Hematopoietic multipotent progenitor cell treated with erythropoietin and hydrocortisone succinate and interleukin-3 and kit ligand, for 8 days (in vitro differentiated cells): ENCODE measurements around the gene ATRNL1.

Experiments
- DNase-seq: peaks from one replicate; pipeline ENCODE4 v3.0.0-alpha.2; 2015

The ATRNL1 gene

DNA sequence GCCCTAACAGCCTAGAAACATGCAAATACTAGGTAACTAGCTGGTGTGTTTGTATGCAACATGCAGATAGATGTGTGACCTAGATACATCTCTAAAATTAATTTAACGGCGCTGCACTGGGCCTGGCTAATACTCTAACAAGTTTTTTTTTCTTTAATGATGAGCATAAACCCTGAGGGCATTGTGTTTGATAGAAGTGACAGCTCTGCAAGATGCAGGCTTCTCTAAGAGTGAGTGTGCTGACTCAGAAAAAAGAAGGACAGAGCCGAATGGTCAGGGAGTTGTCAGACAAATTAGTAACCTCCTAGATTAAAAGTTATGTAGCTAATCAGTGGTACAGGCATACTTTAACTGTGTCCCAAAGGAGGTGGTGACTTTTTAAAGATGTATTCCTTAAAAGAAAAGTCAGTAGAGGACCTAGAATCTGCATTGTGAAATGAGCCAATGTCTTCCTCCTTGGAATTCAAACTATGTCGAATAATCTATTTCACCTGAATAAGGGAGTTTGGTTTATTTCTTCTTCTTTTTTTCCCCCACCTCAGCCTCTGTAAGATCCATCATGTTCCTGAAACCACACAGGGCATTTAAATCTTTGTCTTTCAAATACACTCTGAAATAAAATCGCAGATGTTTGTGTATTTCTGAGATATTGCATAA is 864.7 kb downstream of the ATRNL1 start:
- no peak for DNase-seq

DNA sequence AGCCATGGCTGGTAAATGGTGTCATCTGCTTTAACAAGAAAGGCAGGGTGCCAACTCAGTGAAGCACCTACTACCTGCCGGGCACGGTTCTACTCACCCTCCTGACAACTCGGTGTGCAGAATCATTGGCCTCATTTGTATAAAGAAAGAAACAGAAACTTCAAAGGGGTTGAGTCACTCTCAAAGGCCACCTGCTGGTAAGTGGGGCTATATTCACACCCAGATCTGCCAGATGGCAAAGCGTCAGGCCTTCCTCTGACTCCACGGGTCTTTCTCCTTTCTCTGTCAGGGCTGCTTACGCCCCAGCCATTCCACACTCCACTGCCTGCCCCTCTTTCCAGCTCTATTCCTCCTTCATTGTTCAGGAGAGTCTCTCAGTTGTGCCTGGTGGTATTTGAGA is 870.7 kb downstream of the ATRNL1 start:
- no peak for DNase-seq

DNA sequence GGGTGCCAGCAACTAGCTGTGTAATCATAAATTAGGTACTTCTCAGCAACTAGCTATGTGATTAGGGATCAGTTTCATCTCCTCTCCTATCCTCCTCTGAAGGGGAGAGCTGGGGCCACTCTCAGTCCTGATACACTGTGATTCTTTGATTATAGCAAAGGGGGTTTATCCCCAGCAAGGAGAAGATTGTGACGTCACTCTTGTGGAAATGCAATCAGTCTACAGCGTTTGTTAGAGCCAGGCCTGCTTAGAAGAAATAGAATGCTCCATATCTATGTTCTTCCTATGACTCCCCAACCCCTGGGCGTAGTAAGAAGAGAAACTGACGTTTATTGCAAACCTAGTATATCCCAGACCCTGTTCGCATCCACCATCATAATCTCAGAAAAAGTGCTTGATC is 871.7 kb downstream of the ATRNL1 start:
- no peak for DNase-seq

DNA sequence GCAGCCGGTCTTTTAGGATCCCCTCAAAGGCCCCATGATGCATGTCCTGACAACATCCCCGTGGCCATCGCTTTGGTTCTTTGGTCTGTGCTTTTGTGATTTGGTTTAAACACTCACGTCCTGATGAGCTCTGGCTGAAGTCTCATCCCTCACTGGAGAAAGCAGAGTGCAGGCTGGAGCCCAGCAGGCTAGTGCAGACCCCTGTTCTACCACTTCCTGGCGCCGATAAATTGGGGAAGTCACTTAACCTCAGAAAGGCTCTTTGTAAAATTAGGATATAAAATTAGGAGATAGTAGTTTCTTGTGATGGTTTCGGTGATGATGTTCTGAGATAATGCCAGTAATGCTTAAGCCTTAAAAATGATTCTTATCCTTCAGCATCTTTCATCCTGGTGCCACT is 872.2 kb downstream of the ATRNL1 start:
- no peak for DNase-seq

DNA sequence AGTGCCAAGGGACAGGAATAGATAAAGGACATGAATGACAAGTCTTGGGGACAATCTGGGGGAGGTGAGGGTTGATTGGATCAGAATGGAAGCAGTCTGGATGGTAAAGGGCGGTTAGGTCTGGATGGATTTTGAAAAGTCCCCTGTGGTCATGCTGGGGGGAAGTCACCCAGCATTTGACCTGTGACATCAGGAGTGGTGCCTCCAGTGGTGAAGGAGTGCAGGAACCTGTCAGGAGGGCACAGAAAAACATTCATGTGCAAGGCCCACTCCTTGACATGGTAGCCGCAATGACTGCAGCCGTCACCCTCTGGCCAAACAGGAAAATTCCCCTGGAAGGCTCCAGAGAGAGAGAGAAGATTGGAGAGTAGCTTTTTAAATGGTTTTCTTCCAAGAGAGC is 875.1 kb downstream of the ATRNL1 start:
- no peak for DNase-seq

DNA sequence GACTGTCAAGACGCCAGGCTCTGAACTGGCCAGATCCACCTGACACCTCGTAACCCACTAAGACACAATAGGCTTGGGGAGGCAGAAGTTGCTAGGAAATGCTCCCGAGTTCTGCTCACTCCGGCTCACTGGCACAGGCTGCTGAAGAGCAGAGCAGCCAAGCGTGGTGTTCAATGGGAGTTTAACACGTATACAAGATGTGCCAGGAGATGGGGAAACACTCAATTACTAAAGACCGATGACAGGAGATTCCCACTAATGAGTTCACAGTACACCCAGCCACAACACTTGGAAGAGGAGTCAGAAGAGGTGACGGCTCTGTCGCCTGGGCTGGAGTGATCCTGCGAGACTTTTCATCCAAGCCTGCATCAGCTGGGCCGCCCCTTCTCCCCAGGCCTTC is 876.4 kb downstream of the ATRNL1 start:
- no peak for DNase-seq

DNA sequence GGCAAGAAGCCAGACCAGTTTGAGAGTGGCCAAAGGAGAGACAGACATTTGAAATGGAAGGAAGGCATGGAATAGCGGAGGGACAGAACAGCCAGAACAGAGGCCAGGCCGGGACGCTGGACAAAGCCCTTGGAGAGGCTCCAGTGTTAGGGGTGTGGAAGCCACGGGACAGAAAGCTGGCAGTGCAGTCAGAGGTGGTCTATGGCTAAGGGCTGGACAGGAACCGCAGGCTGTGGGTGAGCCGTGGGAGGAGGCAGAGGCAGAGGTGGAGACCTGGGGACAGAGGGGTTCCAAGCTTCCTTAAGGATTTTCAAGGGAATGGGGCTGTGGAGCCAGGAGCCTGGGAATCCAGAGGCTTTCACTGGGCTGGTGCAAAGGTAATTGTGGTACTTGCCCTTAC is 878.8 kb downstream of the ATRNL1 start:
- no peak for DNase-seq

DNA sequence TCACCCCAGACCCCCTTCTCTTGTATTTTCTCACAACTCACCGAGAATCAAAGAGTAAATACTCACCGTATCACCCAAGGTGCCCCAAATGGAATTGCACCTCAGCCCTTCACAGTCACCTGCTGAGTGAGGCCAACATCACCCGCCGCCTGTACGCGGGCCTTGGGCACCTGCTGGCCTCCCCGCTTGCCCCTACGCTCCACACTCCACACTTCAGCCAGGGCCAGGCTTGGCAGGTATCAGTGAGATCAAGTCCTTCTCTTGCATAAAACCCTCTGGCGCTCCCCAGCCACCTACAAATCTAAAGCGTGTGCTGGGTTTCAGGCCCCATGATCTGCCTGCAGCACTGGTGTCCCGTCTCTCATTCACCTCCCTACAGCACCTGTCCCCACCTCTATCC is 879.3 kb downstream of the ATRNL1 start:
- no peak for DNase-seq

DNA sequence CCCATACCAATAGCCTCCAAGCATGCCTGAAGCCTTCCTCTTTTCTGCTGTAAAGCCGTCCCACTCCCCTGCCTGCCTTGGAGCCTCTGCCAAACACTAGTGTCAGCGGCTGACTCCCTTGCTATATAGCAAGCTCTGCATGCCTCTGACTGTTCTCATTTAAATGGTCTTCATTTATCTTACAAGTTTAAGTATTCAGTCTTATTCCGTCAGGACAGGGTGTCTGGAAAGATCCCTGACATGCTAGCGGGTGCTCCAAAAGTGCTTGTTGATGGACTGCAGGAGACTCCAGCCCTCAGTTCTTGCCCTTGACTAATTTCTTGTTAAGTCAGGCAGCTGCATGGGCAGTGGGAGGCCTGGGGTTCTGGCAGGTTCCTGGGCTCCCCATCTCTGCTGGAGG is 881.2 kb downstream of the ATRNL1 start:
- no peak for DNase-seq

DNA sequence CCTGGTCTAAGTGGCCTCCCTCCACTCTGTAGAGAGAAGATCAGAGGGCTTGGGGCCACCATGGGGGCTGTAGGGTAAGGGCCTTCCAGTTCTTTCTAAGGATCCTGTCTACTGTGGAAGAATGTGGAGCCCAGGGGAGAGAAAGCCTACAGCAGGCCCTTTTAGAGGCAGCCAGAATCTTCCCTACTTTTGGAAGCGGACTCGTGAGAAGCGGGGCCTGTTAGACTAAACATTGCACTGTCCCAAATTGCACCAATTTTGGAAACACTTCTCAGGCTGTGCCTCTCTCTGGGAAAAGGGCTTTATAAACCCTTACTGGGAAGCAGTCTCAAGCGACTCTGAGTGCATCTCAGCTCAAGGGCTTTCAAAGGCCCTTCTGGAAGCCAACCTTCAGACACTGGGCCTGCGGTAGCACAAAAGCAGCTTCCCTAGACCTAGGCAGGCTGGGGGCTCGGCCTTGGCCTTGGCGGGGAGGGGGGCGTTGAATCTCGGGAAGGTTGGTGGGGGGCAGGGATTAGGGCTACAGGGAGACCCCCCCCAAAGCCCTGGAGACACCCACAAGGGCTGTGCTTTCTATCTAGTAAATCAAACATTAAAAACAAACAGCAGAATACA is 881.8 kb downstream of the ATRNL1 start:
- no peak for DNase-seq

DNA sequence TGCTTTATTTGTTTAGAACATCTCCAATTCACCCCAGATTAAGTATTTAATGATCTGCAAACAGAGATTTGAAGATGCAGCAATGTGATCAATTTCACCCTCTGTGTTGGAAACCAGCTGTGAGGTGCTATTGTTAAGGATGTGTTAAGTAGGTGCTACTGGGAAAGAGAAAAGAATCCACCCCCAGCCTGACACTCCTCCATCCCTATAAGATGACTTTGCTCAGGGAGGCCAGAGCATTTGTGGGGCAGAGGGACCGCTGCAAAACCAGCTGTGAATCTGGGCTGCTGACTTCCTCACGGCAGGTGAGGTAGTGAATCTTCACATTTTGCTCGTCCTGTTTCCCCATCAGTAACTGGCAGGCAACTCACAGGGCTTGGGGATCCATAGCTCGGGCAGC is 882.3 kb downstream of the ATRNL1 start:
- no peak for DNase-seq

DNA sequence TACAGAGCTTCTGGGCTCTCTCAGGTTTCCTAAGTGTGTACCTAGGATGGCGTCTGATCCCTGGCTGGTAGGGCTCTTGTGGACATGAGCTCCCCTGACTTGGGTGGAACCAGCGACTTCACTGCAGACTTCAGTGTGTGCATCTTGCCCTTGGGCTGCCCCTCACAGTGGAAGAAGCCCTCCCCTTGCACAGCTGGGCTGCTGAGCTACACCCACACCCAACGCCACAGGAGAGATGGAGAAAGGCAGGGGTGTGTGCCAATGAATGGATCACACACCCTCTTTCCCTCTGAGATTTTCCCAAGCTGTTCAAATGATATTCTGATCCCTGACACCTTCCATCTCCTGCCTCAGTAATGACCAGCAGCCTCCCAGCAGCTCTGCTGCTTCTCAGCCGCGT is 883.2 kb downstream of the ATRNL1 start:
- DNase-seq, result no peak

DNA sequence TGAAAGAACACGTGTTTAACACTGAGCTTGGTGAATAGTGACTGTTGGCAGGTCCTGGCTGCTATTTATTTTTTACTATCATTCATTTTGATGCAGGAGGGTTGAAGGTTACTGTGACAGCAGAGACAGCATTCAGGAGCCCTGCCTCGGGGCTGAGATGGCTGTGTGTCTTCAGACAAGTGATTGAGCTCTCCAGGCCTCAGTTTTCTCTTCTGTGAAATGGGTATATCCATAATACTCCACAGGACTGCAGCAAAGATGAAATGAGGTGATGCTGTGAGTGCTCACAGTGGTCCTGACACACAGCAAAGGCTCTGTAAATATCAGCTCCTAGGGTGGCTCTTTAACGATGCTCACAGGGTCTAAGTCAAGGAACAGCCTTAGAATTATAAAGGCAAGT is 884.7 kb downstream of the ATRNL1 start:
- DNase-seq, result no peak

DNA sequence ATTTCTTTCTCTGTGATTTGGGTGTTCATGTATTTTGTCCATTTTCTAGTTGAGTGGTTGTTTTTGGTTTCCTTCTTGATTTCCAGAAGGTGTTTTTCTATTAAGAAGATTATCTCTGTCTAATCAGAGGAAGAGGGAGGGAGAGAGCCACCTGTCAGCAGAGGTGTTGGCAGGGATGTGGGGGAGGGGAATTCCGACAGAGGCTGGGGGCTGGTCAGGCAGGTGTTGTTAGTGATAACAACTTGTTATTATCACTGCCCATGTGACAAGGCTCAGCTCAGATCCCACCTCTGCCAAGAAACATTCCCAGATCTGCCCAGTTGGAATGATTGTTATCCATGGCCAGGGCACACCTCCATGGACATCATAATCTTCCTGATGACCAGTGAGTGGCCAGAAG is 886.4 kb downstream of the ATRNL1 start:
- DNase-seq, result no peak

DNA sequence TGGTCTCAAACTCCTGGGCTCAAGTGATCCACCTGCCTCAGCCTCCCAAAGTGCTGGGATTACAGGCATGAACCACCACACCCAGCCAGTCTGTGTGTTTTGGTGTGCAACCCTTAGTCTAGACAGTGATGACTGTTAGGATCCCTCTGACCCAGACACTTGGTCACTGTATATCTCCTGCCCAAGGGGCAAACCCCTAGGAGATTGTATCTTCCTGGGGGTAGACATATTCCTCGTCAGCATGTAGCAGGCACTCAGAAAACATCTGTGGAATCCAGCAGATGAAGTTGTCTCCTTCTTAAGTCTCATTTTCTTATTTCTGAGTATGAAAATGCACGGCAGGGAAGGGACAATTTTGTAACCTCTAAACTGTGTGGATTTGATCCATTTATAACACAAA is 887.3 kb downstream of the ATRNL1 start:
- DNase-seq, result no peak

DNA sequence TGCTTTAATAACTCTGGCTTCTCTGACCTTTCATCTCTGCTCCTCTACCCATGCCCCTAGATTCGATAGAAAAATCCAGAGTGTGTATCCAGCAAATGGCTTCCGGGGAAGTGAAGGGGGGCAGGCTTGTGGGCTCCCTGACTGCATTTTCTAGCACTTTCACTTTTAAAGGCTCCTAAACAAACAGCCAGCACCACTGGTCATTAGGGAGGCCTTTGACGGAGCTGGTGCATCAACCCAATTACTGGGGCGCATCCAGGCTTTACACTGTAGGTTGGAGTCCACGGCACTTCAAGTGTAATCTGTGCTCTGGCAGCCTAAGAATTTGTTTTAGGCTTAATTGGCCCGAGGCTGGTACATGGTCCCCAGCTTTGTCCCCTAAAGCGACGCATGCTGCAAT is 887.9 kb downstream of the ATRNL1 start:
- DNase-seq, result no peak

DNA sequence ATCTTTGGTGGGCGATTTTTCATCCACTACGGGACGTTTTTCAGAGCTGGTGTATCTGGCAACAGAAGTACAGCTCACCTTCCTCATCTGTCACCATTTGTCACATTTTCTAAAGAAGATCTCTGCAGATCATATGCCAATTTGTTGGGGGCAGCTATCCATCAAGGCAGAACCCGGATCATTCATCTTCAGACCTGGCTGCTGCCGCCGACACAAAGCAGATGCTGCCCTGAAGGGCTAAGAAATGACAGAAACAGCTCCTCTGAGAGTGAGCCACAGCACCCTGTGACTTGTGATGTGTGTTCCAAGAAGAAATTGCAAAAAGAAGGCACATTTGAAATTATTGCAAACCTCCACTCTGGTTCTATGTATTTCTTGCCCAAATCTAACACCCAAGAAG is 888.9 kb downstream of the ATRNL1 start:
- no peak for DNase-seq

DNA sequence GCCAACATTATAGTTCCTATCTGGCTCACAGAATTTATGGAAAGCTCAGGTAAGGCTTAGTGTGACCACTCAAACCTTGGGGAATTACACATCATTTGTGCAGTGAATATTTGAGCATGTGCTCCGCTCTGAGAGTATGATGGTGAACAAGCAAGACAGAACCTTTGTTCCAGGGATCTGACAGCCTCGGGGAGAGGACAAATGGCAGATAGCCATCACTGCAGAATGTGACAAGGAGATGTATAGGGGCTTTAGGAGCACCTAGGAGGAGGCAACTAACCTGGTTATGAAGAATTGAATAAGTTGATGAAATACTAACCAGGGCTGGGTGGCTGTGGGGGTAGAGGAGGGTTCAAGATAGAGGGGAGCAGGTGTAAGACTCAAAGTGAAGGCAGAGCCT is 889.4 kb downstream of the ATRNL1 start:
- no peak for DNase-seq

DNA sequence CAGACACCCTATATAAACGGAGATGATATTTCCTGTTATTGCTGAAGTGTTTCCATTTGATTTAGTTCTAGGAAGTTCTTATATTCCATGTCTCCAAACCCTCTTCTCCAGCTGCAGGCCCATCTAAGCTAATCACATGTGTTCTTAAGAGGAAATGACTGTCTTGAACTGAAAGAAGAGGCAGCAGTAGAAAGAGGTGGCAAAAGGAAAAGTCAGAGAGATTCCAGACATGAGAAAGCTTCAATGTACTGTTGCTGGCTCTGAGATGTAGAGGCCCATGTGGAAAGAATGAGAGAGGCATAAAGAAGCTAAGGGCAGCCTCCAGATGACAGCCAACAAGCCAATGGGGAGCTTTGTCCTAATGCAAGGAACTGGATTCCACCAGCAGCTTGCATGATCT is 892.6 kb downstream of the ATRNL1 start:
- no peak for DNase-seq

DNA sequence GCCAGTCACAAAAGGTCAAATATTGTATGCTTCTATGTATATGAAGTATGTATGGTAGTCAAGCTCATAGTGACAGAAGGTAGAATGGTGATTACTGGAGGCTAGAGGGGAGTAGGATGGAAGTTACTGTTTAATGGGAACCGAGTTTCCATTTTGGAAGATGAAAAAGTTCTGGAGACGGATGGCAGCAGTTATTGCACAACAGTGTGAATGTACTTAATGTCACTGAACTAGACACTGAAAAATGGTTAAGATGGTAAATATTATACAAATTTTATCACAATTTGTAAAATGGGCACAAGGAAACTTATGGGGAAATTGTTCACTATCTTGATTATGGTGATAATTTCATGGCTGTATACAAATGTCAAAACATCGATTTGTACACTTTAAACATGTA is 895.2 kb downstream of the ATRNL1 start:
- no peak for DNase-seq

DNA sequence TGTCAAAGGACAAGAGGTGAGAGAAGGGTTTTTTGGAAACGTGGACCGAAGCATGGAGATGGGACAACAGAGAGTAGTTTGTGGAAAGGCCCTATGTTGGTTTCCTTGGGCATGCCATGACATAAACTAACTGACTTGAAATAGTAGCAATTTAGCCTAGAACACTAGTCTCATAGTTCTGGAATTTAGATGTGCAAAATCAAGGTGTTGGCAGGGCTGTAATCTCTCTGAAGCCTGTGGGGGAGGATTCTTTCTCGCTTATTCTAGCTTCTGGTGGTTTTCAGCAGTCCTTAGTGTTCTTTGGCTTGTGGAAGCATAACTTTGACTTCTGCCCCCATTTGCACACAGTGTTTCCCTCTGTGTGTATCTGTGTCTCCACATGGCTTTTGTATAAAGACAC is 896.5 kb downstream of the ATRNL1 start:
- no peak for DNase-seq

DNA sequence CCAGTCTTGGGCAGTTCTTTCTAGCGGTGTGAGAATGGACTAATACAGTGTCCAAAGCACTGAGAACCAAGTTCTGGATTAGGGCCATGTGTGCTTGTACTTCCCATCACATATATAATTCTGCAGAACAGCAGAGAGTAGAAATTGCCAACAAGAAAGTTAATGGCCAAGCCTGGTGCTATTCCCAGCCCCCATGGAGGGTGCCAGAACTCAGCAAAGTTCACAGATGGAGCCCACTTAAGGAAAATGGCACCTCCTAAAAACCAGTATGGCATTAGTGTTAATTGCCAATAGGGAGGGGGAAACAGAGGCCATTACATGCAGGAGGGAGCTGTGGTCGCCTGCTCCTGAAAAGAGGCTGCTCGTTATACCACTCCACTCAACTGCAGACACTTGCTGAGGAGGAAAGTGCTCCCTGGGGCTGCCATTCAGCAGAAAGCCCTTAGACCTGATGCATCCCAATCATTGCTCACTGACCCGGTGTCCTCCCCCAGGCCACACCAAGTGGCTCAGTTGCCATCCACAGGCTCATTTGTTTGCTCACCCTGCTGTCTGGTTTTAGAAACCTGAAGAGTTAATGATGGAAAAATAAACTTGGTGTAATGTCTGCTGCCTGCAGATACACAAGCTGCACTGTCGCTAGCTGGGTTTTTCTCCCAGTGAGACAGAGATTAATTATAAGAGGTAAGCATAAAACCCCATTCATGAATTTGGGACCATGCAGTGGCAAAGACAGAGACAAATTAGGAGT is 899.2 kb downstream of the ATRNL1 start:
- no peak for DNase-seq

DNA sequence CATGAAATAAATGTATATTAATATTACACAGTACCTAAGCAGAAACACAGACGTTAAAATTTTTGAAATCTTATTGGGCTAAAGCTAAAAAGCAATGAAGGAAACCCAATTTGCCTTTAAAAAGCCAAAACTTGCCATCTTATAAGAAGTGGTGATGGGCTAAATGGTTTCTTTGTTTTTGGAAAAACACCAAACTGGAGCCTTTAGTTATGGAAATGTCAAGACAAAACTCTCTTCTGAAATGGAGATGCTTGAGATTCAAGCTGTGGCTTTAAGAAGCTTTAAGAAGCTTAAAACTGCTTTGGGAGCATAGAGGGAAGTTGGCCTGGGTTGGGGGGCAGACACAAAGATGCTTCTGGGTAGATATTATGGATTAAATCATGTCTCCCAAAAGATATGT is 902.9 kb downstream of the ATRNL1 start:
- DNase-seq, result no peak

DNA sequence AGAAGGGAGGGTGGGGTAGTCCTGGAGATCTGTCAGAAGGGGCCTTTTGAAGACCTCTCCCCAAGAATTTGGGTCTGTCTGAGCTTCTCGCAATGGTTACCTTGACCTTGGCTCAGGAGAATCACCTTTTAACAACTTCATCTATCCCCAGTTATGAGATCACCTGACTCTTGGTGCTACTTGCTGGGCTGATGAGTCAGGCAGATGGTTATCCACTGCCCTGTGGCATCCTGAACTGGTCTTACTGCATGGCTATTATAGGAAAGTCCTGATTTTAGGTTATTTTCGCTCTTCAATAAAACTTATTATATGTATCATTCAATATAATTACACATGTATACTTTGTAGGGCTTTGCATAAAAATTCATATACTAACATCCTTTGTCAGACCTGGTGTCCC is 905.1 kb downstream of the ATRNL1 start:
- no peak for DNase-seq
